ENCODE measurements around the gene MGAT3. TPM values are rescaled to one million over a fixed set of nuclear protein-coding genes. Genes with fewer than 3 reads are reported as not detected.

The MGAT3 gene
- total and polyA plus RNA-seq, 2 donors from 2014 or later, result 2.7 to 5.4 TPM

DNA sequence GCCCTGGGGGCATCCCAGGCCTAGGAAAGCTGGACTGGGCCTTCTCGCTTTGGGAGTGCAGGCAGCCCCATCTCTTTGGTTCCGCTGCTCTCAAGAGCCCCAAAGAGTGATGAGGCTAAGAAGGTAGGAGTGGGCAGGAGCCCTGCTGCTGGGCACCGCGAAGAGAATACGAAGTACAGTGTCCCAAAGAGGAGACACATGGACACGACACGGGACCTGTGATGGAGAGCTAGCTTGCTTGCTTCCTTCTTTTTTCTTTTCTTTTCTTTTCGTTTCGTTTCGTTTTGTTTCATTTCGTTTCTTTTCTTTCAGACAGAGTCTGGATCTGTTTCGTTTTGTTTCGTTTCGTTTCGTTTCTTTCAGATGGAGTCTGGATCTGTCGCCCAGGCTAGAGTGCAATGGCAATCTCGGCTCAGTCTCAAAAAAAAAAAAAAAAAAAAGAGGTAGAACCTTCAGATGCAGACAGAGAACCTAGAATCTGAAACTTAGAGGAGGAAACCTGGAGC, 10.6 kb downstream of the MGAT3 start:
- Histone ChIP-seq H3K27ac (ENCODE audit: low read depth in 2 of 2, low read length in 2 of 2) (no peak overlapping the region), H3K9ac (ENCODE audit: low read length in 3 of 3) (no peak overlapping the region), H3K27me3 (ENCODE audit: control insufficient read depth, insufficient read depth, low read length) (no peaks in the 10 kb centered on the region), H3K36me3 (ENCODE audit: control insufficient read depth in 2 of 3, insufficient read depth in 3 of 3, low read length in 3 of 3) (no peaks in the 10 kb centered on the region), H3K4me1 (ENCODE audit: control insufficient read depth in 2 of 3, insufficient read depth in 2 of 3, low read depth in 1 of 3, low read length in 3 of 3) (peaks cover 0 to 38% (median 20%) of the 10 kb centered on the region in 3 donors), H3K9me3 (ENCODE audit: control insufficient read depth in 2 of 3, insufficient read depth in 1 of 3, low read length in 3 of 3) (no peaks in the 10 kb centered on the region), H3K4me3 (ENCODE audit: low read length in 3 of 3) (no peak overlapping the region)
- FAIRE-seq (no peak), DNase-seq (no peak)
- intact Hi-C loops (cut with DNase I), result no loop called here
- TF ChIP-seq, protein P1, sequence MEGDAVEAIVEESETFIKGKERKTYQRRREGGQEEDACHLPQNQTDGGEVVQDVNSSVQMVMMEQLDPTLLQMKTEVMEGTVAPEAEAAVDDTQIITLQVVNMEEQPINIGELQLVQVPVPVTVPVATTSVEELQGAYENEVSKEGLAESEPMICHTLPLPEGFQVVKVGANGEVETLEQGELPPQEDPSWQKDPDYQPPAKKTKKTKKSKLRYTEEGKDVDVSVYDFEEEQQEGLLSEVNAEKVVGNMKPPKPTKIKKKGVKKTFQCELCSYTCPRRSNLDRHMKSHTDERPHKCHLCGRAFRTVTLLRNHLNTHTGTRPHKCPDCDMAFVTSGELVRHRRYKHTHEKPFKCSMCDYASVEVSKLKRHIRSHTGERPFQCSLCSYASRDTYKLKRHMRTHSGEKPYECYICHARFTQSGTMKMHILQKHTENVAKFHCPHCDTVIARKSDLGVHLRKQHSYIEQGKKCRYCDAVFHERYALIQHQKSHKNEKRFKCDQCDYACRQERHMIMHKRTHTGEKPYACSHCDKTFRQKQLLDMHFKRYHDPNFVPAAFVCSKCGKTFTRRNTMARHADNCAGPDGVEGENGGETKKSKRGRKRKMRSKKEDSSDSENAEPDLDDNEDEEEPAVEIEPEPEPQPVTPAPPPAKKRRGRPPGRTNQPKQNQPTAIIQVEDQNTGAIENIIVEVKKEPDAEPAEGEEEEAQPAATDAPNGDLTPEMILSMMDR (IDR thresholded peaks at IDR 0.05; ENCODE audit: borderline replicate concordance, extremely low read depth, insufficient read depth), result no peak

DNA sequence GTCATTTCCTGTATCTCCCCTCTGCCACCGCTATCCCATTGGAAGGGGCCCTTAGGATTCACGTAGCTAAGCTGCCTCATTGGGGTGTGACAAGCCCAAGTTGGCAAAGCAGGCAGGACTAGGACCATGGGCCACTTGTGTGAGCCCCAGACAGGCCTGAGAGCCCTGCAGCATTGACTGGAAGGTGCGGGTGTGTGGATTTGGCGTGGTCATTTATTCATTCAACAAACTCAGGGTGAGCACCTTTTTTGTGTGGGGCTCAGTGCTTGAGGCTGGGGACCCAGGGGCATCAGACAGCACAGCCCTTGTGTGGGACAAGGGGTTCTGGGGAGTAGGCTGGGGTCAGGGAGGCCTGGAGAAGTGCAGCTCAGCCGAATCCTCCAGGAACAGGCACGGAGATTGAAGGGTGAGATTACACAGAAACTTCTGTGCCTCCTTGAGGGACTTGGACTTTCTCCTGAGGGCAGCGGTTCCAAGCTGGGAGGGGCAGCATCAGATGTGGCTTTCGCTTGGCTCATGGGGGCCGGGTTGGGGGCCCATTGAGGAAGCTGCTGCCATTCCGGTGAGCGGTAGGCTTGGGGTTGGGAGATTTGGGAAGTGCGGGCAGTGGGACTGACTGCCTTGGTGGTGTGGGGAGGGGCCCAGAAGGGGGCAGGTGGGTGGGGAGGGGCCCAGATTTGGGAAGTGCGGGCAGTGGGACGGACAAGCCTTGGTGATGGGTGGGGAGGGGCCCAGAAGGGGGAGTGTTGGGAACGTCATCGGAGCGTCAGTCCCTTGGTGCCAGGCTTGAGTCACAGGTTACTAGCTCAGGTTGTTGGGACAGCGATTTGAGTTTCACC, 11.9 kb downstream of the MGAT3 start:
- intact Hi-C loops (cut with DNase I), result no loop called here
- Histone ChIP-seq H3K9me3 (ENCODE audit: control insufficient read depth in 2 of 3, insufficient read depth in 1 of 3, low read length in 3 of 3) (no peaks in the 10 kb centered on the region), H3K4me3 (ENCODE audit: low read length in 3 of 3) (peak overlapping the region in 2 of 3 donors; percentile 53 to 59), H3K27ac (ENCODE audit: low read depth in 2 of 2, low read length in 2 of 2) (peak overlapping the region; percentile 23 to 76), H3K36me3 (ENCODE audit: control insufficient read depth in 2 of 3, insufficient read depth in 3 of 3, low read length in 3 of 3) (no peaks in the 10 kb centered on the region), H3K27me3 (ENCODE audit: control insufficient read depth, insufficient read depth, low read length) (no peaks in the 10 kb centered on the region), H3K4me1 (ENCODE audit: control insufficient read depth in 2 of 3, insufficient read depth in 2 of 3, low read depth in 1 of 3, low read length in 3 of 3) (peaks cover 5 to 42% (median 28%) of the 10 kb centered on the region in 3 donors), H3K9ac (ENCODE audit: low read length in 3 of 3) (no peak overlapping the region)
- DNase-seq (no peak), FAIRE-seq (no peak)
- TF ChIP-seq, protein P1 (IDR thresholded peaks at IDR 0.05; ENCODE audit: borderline replicate concordance, extremely low read depth, insufficient read depth), result no peak

DNA sequence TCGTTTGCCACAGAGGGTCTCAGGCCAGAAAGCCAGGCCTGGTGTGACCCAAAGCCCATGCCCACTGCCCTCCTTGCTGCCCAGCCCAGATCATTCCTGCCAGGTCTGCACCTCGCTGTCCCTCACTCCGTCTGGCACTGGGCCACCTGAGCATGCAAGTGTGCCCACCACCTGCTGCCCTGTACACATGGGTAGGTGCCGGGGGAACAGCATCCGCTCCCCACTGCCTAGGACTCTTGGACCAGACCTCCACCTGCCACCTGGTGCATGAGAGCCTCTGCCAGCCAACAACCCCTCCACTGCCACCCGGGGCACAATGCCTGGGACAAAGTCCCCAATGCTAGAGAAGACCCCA, 12.5 kb downstream of the MGAT3 start:
- no peak overlapping the region for H3K9ac ChIP-seq (ENCODE audit: low read length in 3 of 3)

More for the DNA sequence above, 12.5 kb downstream of the MGAT3 start:
- no peak for FAIRE-seq
- Histone ChIP-seq H3K4me1 (ENCODE audit: control insufficient read depth in 2 of 3, insufficient read depth in 2 of 3, low read depth in 1 of 3, low read length in 3 of 3) (peaks cover 5 to 47% (median 28%) of the 10 kb centered on the region in 3 donors), H3K4me3 (ENCODE audit: low read length in 3 of 3) (peak overlapping the region in 2 of 3 donors; percentile 53 to 59), H3K27ac (ENCODE audit: low read depth in 2 of 2, low read length in 2 of 2) (peak overlapping the region; percentile 23 to 76), H3K27me3 (ENCODE audit: control insufficient read depth, insufficient read depth, low read length) (no peaks in the 10 kb centered on the region), H3K36me3 (ENCODE audit: control insufficient read depth in 2 of 3, insufficient read depth in 3 of 3, low read length in 3 of 3) (no peaks in the 10 kb centered on the region), H3K9me3 (ENCODE audit: control insufficient read depth in 2 of 3, insufficient read depth in 1 of 3, low read length in 3 of 3) (no peaks in the 10 kb centered on the region)
- intact Hi-C loops (cut with DNase I), result no loop called here
- TF ChIP-seq, protein P1 (IDR thresholded peaks at IDR 0.05; ENCODE audit: borderline replicate concordance, extremely low read depth, insufficient read depth), result no peak
- DNase-seq, result no peak

Data from kidney (tissue), 14 donors.